ENCODE measurements around the gene CAMTA1.

Gene CAMTA1

DNA sequence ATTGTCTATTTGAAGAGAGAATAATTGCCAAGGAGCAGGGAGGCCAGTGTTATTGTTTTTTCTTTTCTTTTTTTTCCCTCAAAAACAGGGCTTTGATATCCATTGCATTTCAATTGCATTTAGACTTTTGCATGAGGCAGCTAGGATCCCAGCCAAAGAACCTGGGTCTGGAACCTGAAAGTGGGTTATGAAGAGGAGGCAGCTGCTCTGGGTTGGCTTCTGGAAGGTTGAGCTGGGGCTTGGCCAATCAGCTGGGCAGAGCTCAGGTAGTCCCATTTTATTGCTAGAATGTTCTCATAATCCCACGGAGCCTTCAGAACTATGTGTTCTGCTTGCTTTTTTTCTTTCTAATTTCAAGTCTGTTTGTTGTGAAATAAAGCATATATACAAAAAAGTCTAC, 218.9 kb downstream of the CAMTA1 start:
- Histone ChIP-seq H3K4me1 (ENCODE audit: control insufficient read depth, insufficient read depth, low read length, poor library complexity, severe bottlenecking) (no peaks in the 10 kb centered on the region), H3K36me3 (ENCODE audit: control insufficient read depth, insufficient read depth, low read length) (no peaks in the 10 kb centered on the region), H3K9me3 (ENCODE audit: control insufficient read depth, low read length) (no peaks in the 10 kb centered on the region), H3K27ac (ENCODE audit: low read depth, low read length, severe bottlenecking) (no peak overlapping the region), H3K4me3 (ENCODE audit: extremely low read depth, insufficient read depth, low read length, poor library complexity, severe bottlenecking) (no peak overlapping the region)
- no CpG with 5 or more reads among the region's 1 CpG for WGBS, 2 experiments (ENCODE audit: insufficient coverage in 2 of 2)

DNA sequence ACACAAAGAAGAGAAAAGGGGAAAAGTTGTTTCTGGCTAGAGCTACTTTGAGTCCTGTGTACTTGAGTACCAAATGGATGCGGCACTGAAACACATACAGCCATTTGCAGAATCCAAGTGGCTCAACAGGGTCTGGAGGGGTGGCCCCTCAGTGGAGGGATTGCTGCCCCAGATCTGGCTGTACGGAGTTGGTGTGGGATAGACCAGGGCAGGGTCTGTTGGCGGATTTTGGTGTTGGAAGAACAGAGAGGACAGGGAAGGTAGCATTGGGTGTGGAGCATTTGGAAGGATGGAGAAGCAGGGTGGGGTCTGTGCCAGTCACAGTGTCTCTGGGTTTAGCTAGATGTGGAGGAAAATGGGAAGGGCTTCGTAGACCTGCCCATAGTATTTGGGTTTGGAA, 220.5 kb downstream of the CAMTA1 start:
- Histone ChIP-seq H3K27ac (ENCODE audit: low read depth, low read length, severe bottlenecking) (no peak overlapping the region), H3K4me3 (ENCODE audit: extremely low read depth, insufficient read depth, low read length, poor library complexity, severe bottlenecking) (no peak overlapping the region), H3K36me3 (ENCODE audit: control insufficient read depth, insufficient read depth, low read length) (no peaks in the 10 kb centered on the region), H3K9me3 (ENCODE audit: control insufficient read depth, low read length) (no peaks in the 10 kb centered on the region), H3K4me1 (ENCODE audit: control insufficient read depth, insufficient read depth, low read length, poor library complexity, severe bottlenecking) (no peaks in the 10 kb centered on the region)
- WGBS, 2 experiments (ENCODE audit: insufficient coverage in 2 of 2): 72 to 89% methylated on average over 3 of the region's 4 CpGs

DNA sequence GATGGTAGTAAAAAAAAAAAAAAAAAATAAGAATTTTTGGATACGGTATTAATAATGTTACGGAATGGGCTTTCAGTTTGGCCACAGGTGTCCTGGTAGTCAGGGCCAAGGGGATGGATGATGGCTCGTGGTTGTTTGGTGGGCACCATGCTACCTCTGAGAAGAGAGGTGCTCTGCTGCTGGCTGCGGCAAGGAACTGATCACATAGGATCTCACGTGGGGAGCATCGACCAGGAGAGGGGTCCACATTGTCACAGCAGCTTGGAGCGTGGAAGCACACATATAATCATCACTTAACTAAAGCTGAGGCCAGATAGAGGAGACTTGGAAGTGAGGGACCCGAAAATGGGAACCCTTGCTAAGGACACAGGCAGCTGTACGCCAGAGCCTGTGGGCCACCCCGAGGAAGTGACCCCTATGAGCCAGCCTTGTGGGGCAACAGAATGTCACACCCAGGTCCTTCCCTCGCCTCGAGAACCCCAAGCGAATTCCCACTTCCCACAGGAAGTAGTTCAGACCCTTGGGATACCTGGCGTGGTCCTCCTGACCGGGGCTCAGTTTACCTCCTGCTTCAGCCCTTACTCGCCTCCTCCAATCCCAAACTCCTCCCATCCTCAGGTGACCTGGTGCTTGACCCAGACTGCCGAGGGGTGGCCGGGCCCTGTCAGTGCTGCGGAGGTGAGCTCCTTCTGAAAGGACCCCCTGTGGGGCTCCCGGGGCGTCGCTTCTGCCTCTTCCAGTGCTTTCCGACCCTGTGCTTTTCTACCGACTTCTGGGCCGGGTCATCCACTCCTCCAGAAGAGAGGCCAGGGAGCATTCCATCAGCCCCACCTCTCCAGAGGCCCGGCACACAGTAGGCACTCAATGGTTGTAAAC, 222.0 kb downstream of the CAMTA1 start:
- H3K9me3 ChIP-seq (ENCODE audit: control insufficient read depth, low read length): no peaks in the 10 kb centered on the region
- WGBS, 2 experiments (ENCODE audit: insufficient coverage in 2 of 2): 89 to 92% methylated on average over 18 to 22 of the region's 26 CpGs
- no peaks in the 10 kb centered on the region for H3K4me1 ChIP-seq (ENCODE audit: control insufficient read depth, insufficient read depth, low read length, poor library complexity, severe bottlenecking)
- no peak overlapping the region for H3K4me3 ChIP-seq (ENCODE audit: extremely low read depth, insufficient read depth, low read length, poor library complexity, severe bottlenecking)
- H3K36me3 ChIP-seq (ENCODE audit: control insufficient read depth, insufficient read depth, low read length): no peaks in the 10 kb centered on the region
- H3K27ac ChIP-seq (ENCODE audit: low read depth, low read length, severe bottlenecking): no peak overlapping the region

DNA sequence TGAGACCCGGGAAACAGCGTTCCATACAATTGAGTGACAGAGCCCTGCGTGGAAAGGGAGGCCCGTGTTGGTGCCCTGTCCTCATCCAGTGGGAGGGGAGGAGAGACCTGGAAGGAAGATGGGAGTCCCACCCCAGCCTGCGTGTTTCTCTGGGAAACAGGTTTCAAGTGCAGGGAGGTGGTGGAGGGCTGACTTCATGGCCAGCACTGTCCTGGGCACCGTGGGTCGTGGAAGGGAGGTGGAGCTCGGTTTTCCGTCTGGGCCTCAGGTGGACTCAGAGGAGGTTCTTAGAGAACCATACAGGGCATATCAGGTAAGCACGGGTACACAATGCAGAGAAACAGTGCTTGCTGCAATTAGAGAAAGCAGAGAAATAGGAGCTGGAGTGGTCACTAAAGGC, 222.6 kb downstream of the CAMTA1 start:
- Histone ChIP-seq H3K27ac (ENCODE audit: low read depth, low read length, severe bottlenecking) (no peak overlapping the region), H3K4me3 (ENCODE audit: extremely low read depth, insufficient read depth, low read length, poor library complexity, severe bottlenecking) (no peak overlapping the region), H3K4me1 (ENCODE audit: control insufficient read depth, insufficient read depth, low read length, poor library complexity, severe bottlenecking) (no peaks in the 10 kb centered on the region), H3K36me3 (ENCODE audit: control insufficient read depth, insufficient read depth, low read length) (no peaks in the 10 kb centered on the region), H3K9me3 (ENCODE audit: control insufficient read depth, low read length) (no peaks in the 10 kb centered on the region)
- WGBS, 2 experiments (ENCODE audit: insufficient coverage in 2 of 2): 84 to 91% methylated on average over 9 of the region's 10 CpGs

DNA sequence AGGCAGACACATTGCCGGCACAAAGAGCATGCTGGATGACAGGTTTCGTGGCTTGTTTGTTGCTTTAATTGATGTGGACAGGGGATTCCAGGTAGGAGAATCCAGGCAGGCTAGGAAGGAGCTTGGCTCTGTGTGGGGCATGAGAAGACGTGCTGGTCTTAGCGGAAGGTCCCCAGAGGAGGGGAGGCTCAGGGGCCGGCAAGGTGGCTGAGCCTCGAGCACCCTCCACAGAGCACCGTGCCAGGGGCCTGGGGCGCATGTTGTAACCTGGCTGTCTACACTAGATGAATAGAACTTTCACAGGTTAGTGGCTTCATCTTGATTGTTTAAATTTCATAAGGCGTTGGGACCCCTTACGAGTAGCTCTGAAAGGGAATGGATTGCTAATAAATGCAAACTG, 223.1 kb downstream of the CAMTA1 start:
- WGBS, 2 experiments (ENCODE audit: insufficient coverage in 2 of 2): 85 to 90% methylated on average over 8 of the region's 10 CpGs
- H3K4me3 ChIP-seq (ENCODE audit: extremely low read depth, insufficient read depth, low read length, poor library complexity, severe bottlenecking): no peak overlapping the region
- H3K9me3 ChIP-seq (ENCODE audit: control insufficient read depth, low read length): no peaks in the 10 kb centered on the region
- H3K36me3 ChIP-seq (ENCODE audit: control insufficient read depth, insufficient read depth, low read length): no peaks in the 10 kb centered on the region
- no peak overlapping the region for H3K27ac ChIP-seq (ENCODE audit: low read depth, low read length, severe bottlenecking)
- H3K4me1 ChIP-seq (ENCODE audit: control insufficient read depth, insufficient read depth, low read length, poor library complexity, severe bottlenecking): no peaks in the 10 kb centered on the region

DNA sequence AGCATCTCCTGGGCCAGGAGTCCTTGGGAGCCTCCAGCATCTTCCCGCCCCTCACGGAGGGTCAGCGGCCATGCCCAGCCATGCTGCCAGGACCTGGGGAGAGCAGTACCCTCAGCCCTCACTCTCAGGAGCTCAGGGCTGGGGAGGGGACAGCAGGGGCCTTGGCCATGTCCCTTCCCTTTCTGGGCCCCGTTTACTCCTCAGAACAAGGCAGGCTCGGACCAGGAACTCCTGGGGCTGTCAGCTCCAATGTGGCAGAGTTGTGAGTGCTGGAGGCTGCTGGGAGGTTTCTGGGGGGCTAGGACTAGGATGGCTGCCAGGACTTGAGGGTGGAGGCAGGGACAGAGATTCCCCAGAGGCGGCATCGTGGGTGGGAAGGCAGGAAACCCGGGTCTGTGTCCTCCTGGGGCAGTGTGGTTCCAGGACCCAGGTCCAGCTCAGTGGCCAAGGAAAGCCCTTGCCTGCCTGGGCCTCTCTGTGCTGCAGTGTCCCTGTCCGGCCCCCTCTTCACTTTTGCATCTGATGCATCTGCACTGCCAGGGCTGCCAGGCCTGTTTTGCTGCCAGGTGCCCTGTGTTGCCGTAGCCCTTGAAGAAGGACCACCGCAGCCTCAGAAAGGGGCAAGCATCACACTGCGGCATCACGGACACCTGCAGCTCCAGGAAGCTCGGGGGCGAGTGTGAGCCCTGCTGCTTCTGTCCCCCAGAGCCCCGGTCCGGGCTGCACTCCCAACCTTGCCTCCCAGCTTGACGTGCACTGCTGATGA, 223.9 kb downstream of the CAMTA1 start:
- WGBS, 2 experiments (ENCODE audit: insufficient coverage in 2 of 2): 85 to 87% methylated on average over 15 to 17 of the region's 18 CpGs
- no peaks in the 10 kb centered on the region for H3K9me3 ChIP-seq (ENCODE audit: control insufficient read depth, low read length)
- H3K27ac ChIP-seq (ENCODE audit: low read depth, low read length, severe bottlenecking): no peak overlapping the region
- no peak overlapping the region for H3K4me3 ChIP-seq (ENCODE audit: extremely low read depth, insufficient read depth, low read length, poor library complexity, severe bottlenecking)
- no peaks in the 10 kb centered on the region for H3K4me1 ChIP-seq (ENCODE audit: control insufficient read depth, insufficient read depth, low read length, poor library complexity, severe bottlenecking)
- H3K36me3 ChIP-seq (ENCODE audit: control insufficient read depth, insufficient read depth, low read length): no peaks in the 10 kb centered on the region

DNA sequence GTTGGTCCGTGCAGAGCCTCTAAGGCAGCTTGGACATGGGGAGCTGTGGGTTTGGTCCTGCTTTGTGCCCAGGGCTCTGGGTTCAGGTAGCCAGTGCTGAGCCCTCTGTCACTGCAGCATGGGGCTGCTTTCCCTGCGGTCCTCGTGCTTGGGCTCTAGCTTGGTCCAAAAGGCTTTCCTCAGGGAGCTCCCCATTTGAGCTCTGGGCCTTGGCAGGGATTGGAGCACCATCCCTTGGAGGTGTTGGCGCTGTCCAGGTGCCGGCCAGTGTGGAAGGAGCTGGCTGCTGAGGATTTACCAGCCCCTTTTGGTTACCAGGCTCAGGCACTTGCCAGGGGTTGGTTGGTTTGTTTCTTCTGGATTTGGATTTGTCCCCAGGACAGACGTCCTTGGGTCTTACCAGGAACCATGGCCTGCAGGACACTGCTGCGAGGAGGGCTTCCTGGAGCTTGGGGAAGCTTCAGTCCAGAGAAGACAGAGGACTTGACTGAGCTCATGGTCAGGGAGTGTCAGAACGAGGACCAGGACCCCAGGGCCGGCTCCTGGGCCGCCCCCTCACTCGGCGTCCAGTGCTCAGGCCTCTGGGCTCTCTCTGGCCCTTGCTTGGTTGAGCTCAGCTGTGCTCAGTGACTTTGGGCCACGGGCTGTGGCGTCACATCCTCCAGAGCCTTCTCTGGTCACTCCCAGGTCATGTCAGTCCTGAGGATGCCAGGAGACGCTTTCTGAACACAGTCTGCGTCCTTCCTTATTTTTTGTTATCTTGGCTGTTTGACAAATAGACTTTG, 224.7 kb downstream of the CAMTA1 start:
- Histone ChIP-seq H3K36me3 (ENCODE audit: control insufficient read depth, insufficient read depth, low read length) (no peaks in the 10 kb centered on the region), H3K9me3 (ENCODE audit: control insufficient read depth, low read length) (no peaks in the 10 kb centered on the region), H3K27ac (ENCODE audit: low read depth, low read length, severe bottlenecking) (no peak overlapping the region), H3K4me3 (ENCODE audit: extremely low read depth, insufficient read depth, low read length, poor library complexity, severe bottlenecking) (no peak overlapping the region), H3K4me1 (ENCODE audit: control insufficient read depth, insufficient read depth, low read length, poor library complexity, severe bottlenecking) (no peaks in the 10 kb centered on the region)
- 90% methylated on average over 15 to 16 of the region's 16 CpGs for WGBS, 2 experiments (ENCODE audit: insufficient coverage in 2 of 2)

DNA sequence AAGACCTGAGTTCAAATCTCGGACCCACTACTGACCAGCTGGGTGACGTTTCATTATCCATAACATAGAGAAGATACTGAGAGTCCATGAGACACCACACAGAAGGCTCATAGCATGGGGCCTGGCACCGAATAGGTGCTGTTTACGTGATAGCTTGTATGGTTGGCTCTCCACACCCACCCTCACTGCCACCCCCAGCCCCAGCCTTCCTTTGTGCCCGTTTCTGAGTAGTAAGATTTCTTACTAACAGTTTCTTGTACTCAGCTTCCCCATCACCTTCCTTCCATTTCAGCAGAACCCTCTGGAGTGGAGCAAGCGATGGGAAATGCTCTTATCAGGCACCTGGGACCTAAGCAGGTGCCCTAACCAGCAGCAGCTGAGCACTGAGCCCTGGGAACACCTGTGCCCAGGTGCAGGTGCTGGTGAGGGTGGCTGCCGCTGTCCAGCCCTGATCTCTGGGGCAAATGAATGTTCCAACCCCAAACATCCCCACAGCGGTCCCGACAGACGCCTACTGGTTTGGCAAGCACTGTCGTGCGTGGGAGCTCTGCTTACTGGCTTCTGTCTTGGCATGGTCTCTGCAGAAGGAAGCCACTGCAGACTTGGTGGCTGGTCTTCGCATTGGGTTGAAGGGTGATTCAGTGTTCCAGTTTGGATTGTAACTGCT, 225.4 kb downstream of the CAMTA1 start:
- WGBS, 2 experiments (ENCODE audit: insufficient coverage in 2 of 2): 85 to 89% methylated on average over 7 to 11 of the region's 13 CpGs
- H3K36me3 ChIP-seq (ENCODE audit: control insufficient read depth, insufficient read depth, low read length): no peaks in the 10 kb centered on the region
- H3K27ac ChIP-seq (ENCODE audit: low read depth, low read length, severe bottlenecking): no peak overlapping the region
- H3K4me1 ChIP-seq (ENCODE audit: control insufficient read depth, insufficient read depth, low read length, poor library complexity, severe bottlenecking): no peaks in the 10 kb centered on the region
- no peaks in the 10 kb centered on the region for H3K9me3 ChIP-seq (ENCODE audit: control insufficient read depth, low read length)
- no peak overlapping the region for H3K4me3 ChIP-seq (ENCODE audit: extremely low read depth, insufficient read depth, low read length, poor library complexity, severe bottlenecking)

DNA sequence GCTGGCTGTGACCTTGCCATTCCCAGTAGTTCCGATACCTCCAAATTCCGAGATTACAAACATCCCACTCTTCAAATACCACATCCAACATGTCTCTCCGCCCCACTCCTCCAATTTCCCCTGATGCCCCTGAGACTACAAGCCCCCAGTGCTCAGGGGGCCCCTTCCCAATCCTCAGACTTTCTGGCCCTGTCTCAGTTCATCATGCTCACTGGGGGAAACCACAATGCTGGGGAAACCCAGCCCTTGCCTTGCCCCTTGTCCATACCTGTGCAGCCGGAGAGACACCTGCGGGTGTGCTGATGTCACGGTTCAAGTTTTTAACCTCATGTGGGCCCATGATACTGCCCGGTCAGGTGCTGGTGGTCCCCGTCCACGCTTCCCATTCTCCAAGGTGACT, 226.6 kb downstream of the CAMTA1 start:
- H3K36me3 ChIP-seq (ENCODE audit: control insufficient read depth, insufficient read depth, low read length): no peaks in the 10 kb centered on the region
- no peak overlapping the region for H3K27ac ChIP-seq (ENCODE audit: low read depth, low read length, severe bottlenecking)
- H3K4me1 ChIP-seq (ENCODE audit: control insufficient read depth, insufficient read depth, low read length, poor library complexity, severe bottlenecking): no peaks in the 10 kb centered on the region
- H3K4me3 ChIP-seq (ENCODE audit: extremely low read depth, insufficient read depth, low read length, poor library complexity, severe bottlenecking): no peak overlapping the region
- WGBS, 2 experiments (ENCODE audit: insufficient coverage in 2 of 2): 79 to 92% methylated on average over 7 to 9 of the region's 9 CpGs
- H3K9me3 ChIP-seq (ENCODE audit: control insufficient read depth, low read length): no peaks in the 10 kb centered on the region

DNA sequence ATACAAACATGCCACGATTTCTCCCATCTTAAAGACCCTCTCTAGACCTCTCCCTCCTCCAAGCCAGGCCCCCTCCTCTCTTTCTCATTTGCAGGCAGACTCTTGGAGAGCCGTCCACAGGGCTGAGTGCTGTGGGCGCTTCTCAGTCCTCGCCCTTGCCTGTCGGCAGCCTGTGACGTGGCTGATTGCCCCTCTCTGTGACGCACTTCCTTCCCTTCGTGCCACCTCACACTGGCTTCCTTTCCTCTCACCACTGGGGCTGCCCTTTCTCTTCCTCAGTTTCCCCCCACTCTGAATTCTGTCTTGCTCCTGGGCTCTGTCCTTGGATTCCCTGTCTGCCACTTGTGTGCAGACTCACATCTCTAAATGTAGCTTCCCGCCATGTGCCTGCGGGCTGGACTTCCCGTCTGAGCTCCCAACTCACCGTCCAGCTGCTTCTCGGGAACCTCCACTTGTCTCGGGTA, 227.2 kb downstream of the CAMTA1 start:
- 90 to 97% methylated on average over 14 of the region's 14 CpGs for WGBS, 2 experiments (ENCODE audit: insufficient coverage in 2 of 2)
- no peaks in the 10 kb centered on the region for H3K9me3 ChIP-seq (ENCODE audit: control insufficient read depth, low read length)
- H3K4me1 ChIP-seq (ENCODE audit: control insufficient read depth, insufficient read depth, low read length, poor library complexity, severe bottlenecking): no peaks in the 10 kb centered on the region
- no peak overlapping the region for H3K27ac ChIP-seq (ENCODE audit: low read depth, low read length, severe bottlenecking)
- no peak overlapping the region for H3K4me3 ChIP-seq (ENCODE audit: extremely low read depth, insufficient read depth, low read length, poor library complexity, severe bottlenecking)
- no peaks in the 10 kb centered on the region for H3K36me3 ChIP-seq (ENCODE audit: control insufficient read depth, insufficient read depth, low read length)
